Measurements from ENCODE around the gene USH1G. TPM values are rescaled to one million over a fixed set of nuclear protein-coding genes. Genes with fewer than 3 reads are reported as not detected.

Gene USH1G
- total RNA-seq (2022) (0.48 and 0.77 TPM in 2 replicates), Bru-seq, nascent RNA (percentile 25 among the genes with signal in this experiment), BruChase-seq, experiment 1, labeled RNA remaining after a 2-hour chase (percentile 20 among the genes with signal in this experiment), BruChase-seq, experiment 2, labeled RNA remaining after a 6-hour chase (percentile 15 among the genes with signal in this experiment)
- long read RNA-seq, result 0 reads

DNA sequence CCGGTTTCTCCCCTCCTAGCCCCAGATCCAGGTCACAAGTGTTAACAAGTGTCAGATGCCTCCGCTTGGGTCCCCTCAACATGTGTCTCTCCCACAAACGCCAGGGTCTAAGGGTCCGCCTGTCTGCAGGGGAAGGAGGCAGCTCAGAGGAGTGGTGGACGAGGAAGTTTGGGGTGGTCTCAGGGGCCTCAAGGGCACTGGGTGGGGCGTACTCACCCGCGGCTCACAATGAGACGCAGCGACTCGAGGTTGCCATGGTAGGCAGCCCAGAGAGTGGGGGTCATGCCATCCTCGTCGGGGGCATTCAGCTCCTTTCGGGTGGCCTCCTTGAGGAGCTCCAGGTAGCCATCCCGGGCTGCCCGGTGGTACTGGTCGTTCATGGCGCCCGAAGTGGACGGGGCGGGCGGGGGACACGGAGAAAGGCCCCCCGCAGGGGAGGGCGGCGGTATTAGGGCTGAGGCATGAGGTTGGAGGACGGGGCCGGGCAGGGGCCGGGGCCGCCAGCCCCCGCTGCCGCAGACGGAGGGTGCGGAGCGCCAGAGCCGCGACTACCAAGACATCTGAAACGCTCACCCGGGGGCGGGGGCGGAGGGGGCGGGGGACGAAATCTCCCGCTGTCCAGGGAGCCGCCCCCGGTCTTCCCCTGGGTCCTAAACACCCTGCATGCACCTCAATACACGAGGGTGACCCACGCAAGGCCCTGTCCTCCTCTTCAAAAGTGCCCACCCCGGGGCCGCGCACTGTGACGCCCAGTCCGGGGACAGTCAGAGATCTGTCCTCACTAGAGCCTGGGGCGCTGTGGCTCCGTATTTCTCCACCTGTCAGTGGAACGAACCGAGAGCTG, at the start of gene USH1G:
Gene USH1G, minus strand, starts transcription at position 562 of the 844 bp plus-strand sequence. Its CDS starts 182 bp downstream, at position 380.
- intact Hi-C loops (cut with micrococcal nuclease; ENCODE audit: unreplicated experiment), result loop anchor here (1.0 kb wide), 2 partner anchors 35 to 83 kb away; no protein-coding TSS in a partner anchor
- peaks cover 1% of the 10 kb centered on the region; the same call in 1 of the 2 replicates for H3K27me3 ChIP-seq (replicated peaks; ENCODE audit: control insufficient read depth, insufficient read depth, low read length)
- Mint-ChIP-seq H3K4me3 (ENCODE audit: unreplicated experiment) (peak within 1 kb of the TSS; percentile 71), H3K4me1 (ENCODE audit: low read depth, unreplicated experiment) (no peaks in the 10 kb centered on the region), H3K27me3 (ENCODE audit: insufficient read depth, unreplicated experiment) (peaks cover 21% of the 10 kb centered on the region), H3K27ac (ENCODE audit: unreplicated experiment) (no peak within 1 kb of the TSS), H3K9me3 (ENCODE audit: unreplicated experiment) (no peaks in the 10 kb centered on the region), H3K36me3 (ENCODE audit: insufficient read depth, unreplicated experiment) (no peaks in the 10 kb centered on the region)
- no TSS peak for BruUV-seq (replicated peaks)
- no peak for DNase-seq
- no peaks in the 10 kb centered on the region for H3K9me3 ChIP-seq
- H3K4me3 ChIP-seq (ENCODE audit: low read depth, low read length), result peak within 1 kb of the TSS; percentile 49
- peaks cover 6% of the 10 kb centered on the region; the same call in 1 of the 2 replicates for H3K4me1 ChIP-seq
- no peak for TF ChIP-seq CTCF (IDR thresholded peaks at IDR 0.05; ENCODE audit: insufficient read depth in 1 of 2, low read depth in 1 of 2, low read length in 1 of 2, severe bottlenecking in 1 of 2, unreplicated experiment in 1 of 2)
- CTCF ChIA-PET, result interaction anchor here (0.5 to 4.3 kb wide), 10 partner anchors 9 to 377 kb away, joined by 3 to 46 read pairs (median 5); partner anchors contain the start of genes CD300C, FDXR and MRPL58
- H3K36me3 ChIP-seq (ENCODE audit: control insufficient read depth, insufficient read depth, low read length), result no peaks in the 10 kb centered on the region
- POLR2A ChIA-PET, result interaction anchor here (0.6 kb wide), 2 partner anchors 64 to 184 kb away, joined by 4 to 13 read pairs; partner anchors contain the start of gene CDR2L

DNA sequence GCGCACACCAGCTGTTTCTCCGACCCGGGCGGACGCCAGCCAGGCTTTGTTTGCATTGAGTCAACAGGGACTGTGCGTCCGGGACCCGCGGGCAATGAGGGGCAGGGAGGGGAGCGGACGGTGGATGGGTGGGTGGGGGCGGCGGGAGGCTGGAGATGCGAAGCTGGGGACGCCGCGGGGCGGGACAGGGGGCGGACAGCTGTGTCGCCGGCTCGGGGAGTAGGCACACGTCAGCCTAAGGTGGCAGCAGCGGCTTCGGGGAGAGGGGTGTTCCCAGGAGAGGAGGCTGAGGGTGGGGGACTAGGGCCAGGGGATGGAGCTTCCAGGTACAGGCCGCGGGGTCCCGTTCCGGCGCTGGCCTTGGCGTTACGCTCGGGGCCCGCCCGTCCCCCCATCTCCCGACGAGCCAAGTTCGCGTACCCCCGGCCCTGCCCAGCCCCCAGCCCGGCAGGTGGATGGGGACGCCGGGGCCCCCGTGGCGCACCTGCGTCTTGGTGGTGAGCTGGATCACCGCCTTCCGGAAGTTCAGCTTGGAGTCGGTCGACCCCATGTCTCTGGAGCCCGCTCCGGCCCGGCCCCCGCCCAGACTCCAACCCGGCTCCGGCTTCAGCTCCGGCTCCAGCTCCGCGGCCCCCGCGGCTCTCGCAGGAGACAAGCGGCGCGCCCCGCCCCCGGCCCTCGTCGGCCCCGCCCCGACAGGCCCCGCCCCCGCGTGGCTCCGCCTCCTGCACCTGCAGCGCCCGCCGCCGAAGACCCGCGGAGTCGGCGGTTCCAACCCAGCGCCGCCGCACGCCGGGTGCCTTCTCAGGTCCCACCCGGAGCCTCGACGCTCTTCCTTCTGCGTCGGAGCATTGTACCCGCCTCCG, 49.3 kb upstream of the USH1G start, which contains the start of gene HID1:
Gene HID1, minus strand, starts transcription at position 653 of the 866 bp plus-strand sequence. Its CDS starts 103 bp downstream, at position 550.
- H3K36me3 ChIP-seq (ENCODE audit: control insufficient read depth, insufficient read depth, low read length), result no peaks in the 10 kb centered on the region
- TF ChIP-seq CTCF (IDR thresholded peaks at IDR 0.05; ENCODE audit: insufficient read depth in 1 of 2, low read depth in 1 of 2, low read length in 1 of 2, severe bottlenecking in 1 of 2, unreplicated experiment in 1 of 2), result no peak
- H3K4me1 ChIP-seq, result peaks cover 36% of the 10 kb centered on the region
- CTCF ChIA-PET, result interaction anchor here (0.7 to 4.7 kb wide), 8 partner anchors 10 to 99 kb away, joined by 3 to 61 read pairs (median 5); partner anchors contain the start of genes CDR2L, FDXR and MRPL58
- no peak within 1 kb of the TSS for H3K27ac Mint-ChIP-seq (ENCODE audit: unreplicated experiment)
- H3K4me1 Mint-ChIP-seq (ENCODE audit: low read depth, unreplicated experiment), result peaks cover 28% of the 10 kb centered on the region
- peak within 1 kb of the TSS; percentile 90 for H3K4me3 ChIP-seq (ENCODE audit: low read depth, low read length)
- H3K9me3 Mint-ChIP-seq (ENCODE audit: unreplicated experiment), result no peaks in the 10 kb centered on the region
- H3K4me3 Mint-ChIP-seq (ENCODE audit: unreplicated experiment), result peak within 1 kb of the TSS; percentile 84
- BruUV-seq (replicated peaks), result no TSS peak
- peaks cover 6% of the 10 kb centered on the region for H3K36me3 Mint-ChIP-seq (ENCODE audit: insufficient read depth, unreplicated experiment)
- peak; percentile 75 to 87 for DNase-seq
- intact Hi-C loops (cut with micrococcal nuclease; ENCODE audit: unreplicated experiment), result loop anchor here (1.0 kb wide), 1 partner anchor 10 kb away; no protein-coding TSS in a partner anchor
- H3K27me3 ChIP-seq (replicated peaks; ENCODE audit: control insufficient read depth, insufficient read depth, low read length), result no peaks in the 10 kb centered on the region
- H3K27me3 Mint-ChIP-seq (ENCODE audit: insufficient read depth, unreplicated experiment), result peaks cover 2% of the 10 kb centered on the region
- no peaks in the 10 kb centered on the region for H3K9me3 ChIP-seq
- POLR2A ChIA-PET, result interaction anchor here (0.7 to 2.6 kb wide), 8 partner anchors 10 to 99 kb away, joined by 3 to 19 read pairs (median 4); partner anchors contain the start of genes CDR2L, FDXR and MRPL58

Data from Caco-2 (cell line).